Measurements from ENCODE around the gene HS6ST3. TPM values are rescaled to one million over a fixed set of nuclear protein-coding genes. Genes with fewer than 3 reads are reported as not detected.

The HS6ST3 gene
- total RNA-seq, 1 experiment from 2014 or later = 0.11 TPM

- no peaks in the 10 kb centered on the region for H3K9me2 ChIP-seq (replicated peaks; ENCODE audit: low read length)
- H3K9me3 ChIP-seq (ENCODE audit: low read length) = no peaks in the 10 kb centered on the region
- no peak overlapping the region for H3K9ac ChIP-seq (ENCODE audit: low read length)
- H2AFZ ChIP-seq (ENCODE audit: low read length) = no peak overlapping the region
- H3K27ac ChIP-seq (ENCODE audit: low read length) = no peak overlapping the region
- no peaks in the 10 kb centered on the region for H3K4me1 ChIP-seq (ENCODE audit: insufficient read depth, low read length)
- POLR2A ChIA-PET (ENCODE audit: unreplicated experiment) = no interaction called here
- no peaks in the 10 kb centered on the region for H3F3A ChIP-seq (ENCODE audit: low read length, unreplicated experiment)
- ATAC-seq (no peak), DNase-seq (no peak)
- no peak for TF ChIP-seq EZH2phosphoT487 (IDR thresholded peaks at IDR 0.05; ENCODE audit: borderline replicate concordance, low read length)
- TF ChIP-seq EZH2 (IDR thresholded peaks at IDR 0.05; ENCODE audit: low read length, unreplicated experiment) = no peak
- no peak for TF ChIP-seq CTCF (conservative IDR thresholded peaks at IDR 0.05; ENCODE audit: low read depth, low read length)
- H3K27me3 ChIP-seq (ENCODE audit: low read length) = no peaks in the 10 kb centered on the region
- no TSS peak for BruUV-seq (replicated peaks)
- no peaks in the 10 kb centered on the region for H4K20me1 ChIP-seq (ENCODE audit: low read length)
- H3K36me3 ChIP-seq (ENCODE audit: low read depth, low read length) = no peaks in the 10 kb centered on the region
- no peak overlapping the region for H3K4me3 ChIP-seq (ENCODE audit: low read length)
- no peaks in the 10 kb centered on the region for H3K79me2 ChIP-seq (ENCODE audit: low read length)
- intact Hi-C loops (cut with micrococcal nuclease) = no loop called here
- H3K4me2 ChIP-seq (ENCODE audit: low read length) = no peak overlapping the region
- CTCF ChIA-PET = no interaction called here
These were observed 391.6 kb downstream of the HS6ST3 start for GRCh38 chr13:96481482-96481881.

- TF ChIP-seq CTCF (conservative IDR thresholded peaks at IDR 0.05; ENCODE audit: low read depth, low read length) (no peak), EZH2phosphoT487 (IDR thresholded peaks at IDR 0.05; ENCODE audit: borderline replicate concordance, low read length) (no peak), EZH2 (IDR thresholded peaks at IDR 0.05; ENCODE audit: low read length, unreplicated experiment) (no peak)
- CTCF ChIA-PET = no interaction called here
- ATAC-seq = no peak
These were observed 400.6 kb downstream of the HS6ST3 start for GRCh38 chr13:96490496-96490989.

GRCh38 chr13:96491103-96491502 is 401.2 kb downstream of the HS6ST3 start:
- Histone ChIP-seq H3K9me2 (replicated peaks; ENCODE audit: low read length) (no peaks in the 10 kb centered on the region), H3K9ac (ENCODE audit: low read length) (no peak overlapping the region), H2AFZ (ENCODE audit: low read length) (no peak overlapping the region), H3K27ac (ENCODE audit: low read length) (no peak overlapping the region), H3K4me3 (ENCODE audit: low read length) (no peak overlapping the region), H3F3A (ENCODE audit: low read length, unreplicated experiment) (no peaks in the 10 kb centered on the region), H3K79me2 (ENCODE audit: low read length) (no peaks in the 10 kb centered on the region), H3K9me3 (ENCODE audit: low read length) (no peaks in the 10 kb centered on the region), H3K27me3 (ENCODE audit: low read length) (no peaks in the 10 kb centered on the region), H4K20me1 (ENCODE audit: low read length) (no peaks in the 10 kb centered on the region), H3K36me3 (ENCODE audit: low read depth, low read length) (no peaks in the 10 kb centered on the region), H3K4me2 (ENCODE audit: low read length) (no peak overlapping the region), H3K4me1 (ENCODE audit: insufficient read depth, low read length) (no peaks in the 10 kb centered on the region)
- TF ChIP-seq CTCF (conservative IDR thresholded peaks at IDR 0.05; ENCODE audit: low read depth, low read length) (no peak), EZH2phosphoT487 (IDR thresholded peaks at IDR 0.05; ENCODE audit: borderline replicate concordance, low read length) (no peak), EZH2 (IDR thresholded peaks at IDR 0.05; ENCODE audit: low read length, unreplicated experiment) (no peak)
- no TSS peak for BruUV-seq (replicated peaks)
- CTCF ChIA-PET = no interaction called here
- no peak for DNase-seq
- POLR2A ChIA-PET (ENCODE audit: unreplicated experiment) = no interaction called here
- ATAC-seq = no peak
- intact Hi-C loops (cut with micrococcal nuclease) = no loop called here

More at GRCh38 chr13:96490496-96490989, 400.6 kb downstream of the HS6ST3 start:
- Histone ChIP-seq H3K36me3 (ENCODE audit: low read depth, low read length) (no peaks in the 10 kb centered on the region), H3K4me2 (ENCODE audit: low read length) (no peak overlapping the region), H3K27ac (ENCODE audit: low read length) (no peak overlapping the region), H3K4me3 (ENCODE audit: low read length) (no peak overlapping the region), H3F3A (ENCODE audit: low read length, unreplicated experiment) (no peaks in the 10 kb centered on the region), H3K27me3 (ENCODE audit: low read length) (no peaks in the 10 kb centered on the region), H3K9ac (ENCODE audit: low read length) (no peak overlapping the region), H3K9me3 (ENCODE audit: low read length) (no peaks in the 10 kb centered on the region), H3K79me2 (ENCODE audit: low read length) (no peaks in the 10 kb centered on the region), H4K20me1 (ENCODE audit: low read length) (no peaks in the 10 kb centered on the region), H2AFZ (ENCODE audit: low read length) (no peak overlapping the region), H3K9me2 (replicated peaks; ENCODE audit: low read length) (no peaks in the 10 kb centered on the region), H3K4me1 (ENCODE audit: insufficient read depth, low read length) (no peaks in the 10 kb centered on the region)
- DNase-seq = no peak
- BruUV-seq (replicated peaks) = no TSS peak
- POLR2A ChIA-PET (ENCODE audit: unreplicated experiment) = no interaction called here
- intact Hi-C loops (cut with micrococcal nuclease) = no loop called here

Data from PC-3 (cell line).